Measurements from ENCODE around the gene ADRA2B.
A peak's percentile ranks its signal among the peaks of the same experiment; 100 is the strongest.
"Not testable (repeated sequence)": the region's sequence is repeated elsewhere in the genome, so short reads cannot be mapped to it uniquely, and the experiment has no call there.

ADRA2B gene

DNA sequence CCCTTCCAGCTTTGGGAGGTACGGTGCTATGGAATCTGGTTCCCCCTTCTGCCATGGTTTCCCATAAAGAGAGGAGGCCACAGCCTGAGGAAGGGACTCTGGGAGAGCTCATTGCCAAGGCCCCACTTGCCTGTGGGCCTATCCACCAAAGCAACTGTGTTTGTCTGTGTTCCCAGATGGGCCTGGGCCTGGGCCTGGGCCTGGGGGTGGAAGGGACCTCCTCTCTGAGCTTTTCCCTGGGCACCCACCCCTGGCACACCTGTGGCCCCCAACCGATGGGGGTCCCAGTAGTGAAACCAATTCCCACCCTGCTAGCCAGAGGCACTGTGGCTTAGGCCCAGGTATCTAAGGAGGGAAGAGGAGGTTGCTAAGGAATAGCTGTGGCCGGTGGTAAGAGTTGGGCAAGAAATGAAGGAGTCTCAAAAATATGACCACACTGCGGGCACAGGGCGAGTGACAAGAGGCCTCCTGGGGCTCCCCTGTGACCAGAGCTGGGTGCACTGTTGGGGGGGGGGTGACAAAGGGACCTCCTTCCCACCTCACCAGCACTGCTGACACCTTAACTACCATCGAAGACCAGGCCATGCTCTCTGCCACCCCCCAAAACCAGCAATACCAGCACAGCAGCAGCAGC is 33.8 kb upstream of the ADRA2B start:
- no peak for DNase-seq (ENCODE audit: low spot score)

DNA sequence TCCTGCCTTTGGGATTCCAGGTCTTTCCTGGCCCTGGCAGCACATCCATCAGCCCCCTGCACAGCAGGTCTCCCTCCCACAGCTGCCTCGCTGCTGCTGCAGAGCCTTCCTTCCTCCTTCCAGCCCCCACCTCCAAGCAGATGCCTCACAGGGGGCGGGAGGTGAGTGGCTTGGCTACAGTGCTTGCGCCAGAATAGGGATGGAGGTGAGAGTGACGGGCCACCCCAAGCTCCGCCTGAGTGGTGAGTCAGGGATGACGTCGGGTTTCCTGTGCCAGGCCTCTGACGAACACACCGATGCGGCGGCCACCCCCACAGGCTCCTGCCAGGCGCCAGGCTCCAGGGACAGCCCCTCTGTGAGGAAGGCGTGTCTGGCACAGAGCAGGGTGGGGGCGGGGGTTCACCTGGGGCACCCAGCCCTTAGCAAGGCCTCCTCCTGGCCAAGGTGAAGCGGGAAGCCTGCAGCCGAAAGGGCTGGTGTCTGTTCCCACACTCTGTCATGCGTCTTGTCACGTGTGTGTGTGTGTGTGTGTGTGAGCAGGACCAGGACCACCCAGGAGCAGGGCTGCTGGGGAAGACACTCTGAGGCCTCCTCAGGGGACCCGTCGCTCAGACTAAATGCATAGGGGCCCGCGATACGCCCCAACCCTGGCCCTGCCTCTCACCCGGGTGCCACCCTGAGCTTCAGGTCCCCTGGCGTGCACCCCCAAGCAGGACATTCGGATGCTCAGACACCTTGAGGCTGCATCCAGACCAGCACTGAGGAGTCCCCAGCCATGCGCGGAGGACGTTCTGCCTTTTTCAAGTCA is 32.2 kb upstream of the ADRA2B start:
- DNase-seq (ENCODE audit: low spot score), result peak; percentile 87

DNA sequence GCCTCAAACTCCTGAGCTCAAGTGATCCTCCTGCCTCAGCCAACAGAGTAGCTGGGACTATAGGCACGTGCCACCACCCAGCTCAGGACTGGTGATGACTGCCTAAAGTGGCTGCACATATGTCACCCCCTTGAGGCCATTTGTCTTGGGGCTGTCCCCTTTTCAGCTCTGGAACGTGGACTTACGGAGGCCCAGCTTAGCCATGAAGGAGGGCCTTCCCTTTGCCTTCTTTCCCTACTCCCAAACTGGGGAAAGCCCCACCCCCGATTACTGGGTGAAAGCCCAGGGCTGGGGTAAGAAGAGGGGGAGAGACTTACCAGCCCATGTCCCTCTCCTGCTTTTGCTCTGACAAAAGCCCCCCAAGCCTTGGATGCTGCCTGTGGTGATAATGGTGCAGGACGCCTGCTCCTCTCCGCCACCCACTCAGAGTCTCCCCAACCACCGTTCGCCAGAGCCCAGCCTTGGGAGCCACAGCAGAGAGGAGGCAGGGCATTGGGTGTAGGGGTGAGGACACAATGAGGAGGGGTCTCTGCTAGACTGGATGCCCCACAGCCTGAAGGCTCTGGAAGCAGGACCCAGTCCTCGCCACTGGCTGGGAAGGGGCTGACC is 31.3 kb upstream of the ADRA2B start:
- DNase-seq (ENCODE audit: low spot score), result no peak

DNA sequence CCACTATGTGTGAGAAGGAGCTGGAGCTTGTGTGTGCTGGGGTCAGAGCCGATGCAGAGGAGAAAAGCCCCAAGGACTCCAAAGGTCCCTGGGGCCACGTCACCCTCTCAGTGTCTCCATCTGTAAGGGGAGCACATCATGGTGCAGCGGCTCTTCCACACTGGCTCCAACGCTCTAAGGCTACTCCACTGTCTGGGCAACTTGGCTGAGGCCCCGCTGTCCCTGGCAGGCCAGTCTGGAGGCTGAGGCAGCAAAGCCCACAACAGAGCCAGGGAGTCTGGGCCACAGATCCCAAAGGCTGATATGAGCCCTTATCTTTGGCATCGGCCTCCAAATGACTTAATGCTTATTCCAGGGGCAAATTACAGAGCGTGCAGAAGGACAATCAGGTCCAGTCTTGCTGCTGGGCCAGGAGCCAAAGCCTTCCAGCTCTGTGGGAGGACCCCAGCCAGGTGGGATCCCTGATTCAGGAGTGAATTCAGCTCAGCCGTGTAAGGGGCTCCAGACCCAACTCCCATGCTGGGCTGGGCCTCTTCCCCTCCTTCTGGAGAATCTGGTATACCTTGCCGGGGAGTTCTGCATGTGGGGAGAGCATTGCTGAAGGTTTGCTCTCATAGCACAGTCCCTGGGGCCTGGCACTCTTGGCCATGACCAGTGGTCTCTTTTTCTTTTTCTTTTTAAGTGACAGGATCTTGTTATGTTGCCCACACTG is 30.7 kb upstream of the ADRA2B start:
- no peak for DNase-seq (ENCODE audit: low spot score)

DNA sequence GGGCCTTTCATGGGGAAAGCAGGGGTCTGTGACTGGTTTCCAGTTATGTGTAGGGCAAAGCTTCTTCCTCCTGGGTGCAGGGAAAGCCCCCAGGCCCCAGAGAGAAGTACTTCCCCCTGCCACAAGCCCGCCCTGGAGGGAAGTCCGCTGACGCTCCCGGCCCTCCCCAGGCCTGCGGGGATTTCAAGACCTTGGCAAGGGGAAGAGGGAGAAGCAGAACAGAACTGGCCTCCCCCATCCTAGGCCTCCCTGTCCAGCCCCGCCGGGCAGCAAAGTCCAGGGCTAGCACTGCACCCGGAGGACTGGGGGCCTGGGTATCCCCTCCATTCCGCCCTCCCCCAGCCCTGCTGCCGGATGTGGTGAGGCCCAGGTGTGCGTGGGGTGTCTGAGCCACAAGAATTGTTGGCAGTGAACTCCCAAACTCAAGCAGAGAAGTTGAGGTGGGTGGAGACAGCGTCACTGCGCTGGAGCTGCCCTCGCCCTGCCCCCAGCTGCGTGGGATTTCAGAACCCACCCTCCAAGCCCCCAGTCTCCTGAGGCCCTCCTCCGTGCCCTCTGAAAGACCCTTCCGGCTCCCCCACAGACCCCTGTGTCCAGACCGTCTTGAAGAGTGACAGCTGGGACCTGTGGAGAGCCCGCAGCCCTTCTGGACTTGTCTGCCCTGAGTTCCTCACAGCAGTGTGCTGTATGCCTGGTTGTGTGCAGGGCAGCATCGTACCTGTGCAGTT is 29.9 kb upstream of the ADRA2B start:
- no peak for DNase-seq (ENCODE audit: low spot score)

DNA sequence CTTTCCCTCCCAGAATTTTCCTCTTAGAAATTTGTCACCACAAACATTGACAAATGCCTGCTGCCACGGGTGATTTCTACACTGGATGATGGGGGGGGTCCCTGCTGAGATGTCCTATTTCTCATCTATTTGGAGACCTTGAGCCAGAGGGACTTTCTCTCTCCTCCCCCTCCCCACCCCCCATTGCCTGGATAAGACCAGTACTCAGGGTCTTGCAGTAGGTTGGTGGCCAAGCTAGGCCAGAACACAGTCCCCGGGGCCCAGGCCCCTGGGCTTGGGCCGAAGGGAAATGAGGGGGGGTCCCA is 29.4 kb upstream of the ADRA2B start:
- DNase-seq (ENCODE audit: low spot score), result no peak

DNA sequence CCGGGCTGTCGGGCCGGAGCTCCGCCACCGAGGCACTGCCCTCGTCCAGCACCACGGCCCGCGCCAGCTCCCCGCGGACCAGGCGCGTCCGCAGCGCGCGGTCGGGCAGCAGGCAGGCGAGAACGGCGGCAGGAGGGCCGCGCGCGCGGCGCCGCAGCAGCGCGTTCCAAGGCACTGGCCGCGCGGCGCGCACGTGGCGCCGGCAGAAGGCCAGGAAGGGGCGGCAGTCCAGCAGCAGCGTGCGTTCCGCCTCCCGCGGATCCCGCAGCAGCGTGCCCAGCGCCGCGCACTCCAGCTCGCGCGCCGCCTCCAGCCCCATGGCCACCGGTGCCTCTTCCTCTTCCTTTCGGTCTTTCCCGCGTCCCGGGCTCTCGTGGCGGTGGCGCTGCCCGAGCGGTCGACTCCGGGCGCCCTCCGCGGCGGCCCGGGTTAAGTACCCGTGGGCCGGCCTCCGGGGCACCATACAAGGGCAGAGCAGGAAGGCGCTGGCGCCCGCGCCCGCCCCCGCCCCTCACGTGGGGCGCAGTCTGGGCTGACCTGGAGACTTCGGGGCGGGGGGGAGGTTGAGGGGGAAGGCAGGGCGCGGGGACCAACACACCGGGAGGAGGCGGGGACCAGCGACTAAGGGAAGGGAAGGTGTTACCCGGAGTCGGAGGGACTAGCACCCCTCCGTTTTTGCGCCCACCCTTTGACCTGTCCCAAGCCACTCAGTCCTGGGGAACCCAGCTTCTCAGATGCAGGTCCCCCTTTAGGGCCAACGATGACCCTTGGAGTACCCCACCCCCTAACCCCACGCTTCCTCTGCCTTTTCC is 28.9 kb upstream of the ADRA2B start, which contains the start of gene DUSP2:
Gene DUSP2 (minus strand): TSS at position 405 of the 812 bp plus-strand sequence. CDS start 86 bp downstream, at position 319.
- DNase-seq (ENCODE audit: low spot score), result peak; percentile 40

DNA sequence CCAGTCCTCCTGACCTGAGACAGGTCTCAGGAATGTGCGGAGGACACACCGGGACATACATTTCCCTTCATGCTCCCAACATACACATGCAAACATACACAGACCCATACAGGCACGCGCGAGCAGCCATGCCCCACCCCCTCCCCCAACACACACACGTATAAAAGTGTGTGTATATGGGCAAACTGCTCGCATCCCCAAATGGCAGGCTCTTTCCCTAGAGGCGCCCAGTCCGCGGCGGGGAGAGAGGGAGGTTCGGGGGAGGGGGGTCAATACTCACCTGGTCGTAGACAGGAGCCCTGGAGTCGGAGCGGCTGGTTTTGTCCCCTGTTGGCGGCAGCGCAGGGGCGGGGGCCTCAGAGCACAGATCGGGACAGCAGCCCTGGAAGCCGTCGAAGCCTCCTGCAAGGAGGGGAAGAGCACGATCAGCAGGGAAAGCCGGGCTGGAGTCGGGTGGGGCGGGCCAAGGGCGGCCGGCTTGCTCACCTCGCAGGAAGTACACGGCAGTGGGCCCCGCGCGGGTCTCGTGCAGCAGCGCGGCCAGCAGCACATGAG is 28.2 kb upstream of the ADRA2B start:
- DNase-seq (ENCODE audit: low spot score), result no peak

DNA sequence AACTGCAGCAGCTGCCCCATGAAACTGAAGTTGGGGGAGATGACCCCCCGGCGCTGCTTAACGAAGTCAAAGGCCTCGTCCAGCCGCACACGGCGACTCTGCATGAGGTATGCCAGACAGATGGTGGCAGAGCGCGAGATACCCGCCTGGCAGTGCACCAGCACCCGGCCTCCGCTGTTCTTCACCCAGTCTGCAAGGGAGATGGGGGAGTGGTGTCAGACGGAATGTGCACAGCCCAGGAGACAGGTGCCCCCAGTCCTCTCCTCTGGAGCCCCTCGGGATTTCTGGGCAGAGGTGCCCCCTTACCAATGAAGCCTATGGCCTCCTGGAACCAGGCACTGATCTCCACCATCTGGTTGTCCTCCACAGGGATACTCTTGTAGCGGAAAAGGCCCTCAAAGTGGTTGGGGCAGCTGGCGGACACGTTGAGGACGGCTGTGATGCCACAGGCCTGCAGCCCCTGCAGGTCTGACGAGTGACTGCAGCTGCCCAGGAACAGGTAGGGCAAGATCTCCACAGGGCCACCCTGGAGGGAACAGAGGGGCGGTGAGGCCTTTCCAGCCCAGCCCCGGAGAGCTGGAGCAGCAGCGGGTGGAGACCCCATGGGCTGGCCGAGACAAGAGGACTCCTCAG is 27.6 kb upstream of the ADRA2B start:
- no peak for DNase-seq (ENCODE audit: low spot score)

DNA sequence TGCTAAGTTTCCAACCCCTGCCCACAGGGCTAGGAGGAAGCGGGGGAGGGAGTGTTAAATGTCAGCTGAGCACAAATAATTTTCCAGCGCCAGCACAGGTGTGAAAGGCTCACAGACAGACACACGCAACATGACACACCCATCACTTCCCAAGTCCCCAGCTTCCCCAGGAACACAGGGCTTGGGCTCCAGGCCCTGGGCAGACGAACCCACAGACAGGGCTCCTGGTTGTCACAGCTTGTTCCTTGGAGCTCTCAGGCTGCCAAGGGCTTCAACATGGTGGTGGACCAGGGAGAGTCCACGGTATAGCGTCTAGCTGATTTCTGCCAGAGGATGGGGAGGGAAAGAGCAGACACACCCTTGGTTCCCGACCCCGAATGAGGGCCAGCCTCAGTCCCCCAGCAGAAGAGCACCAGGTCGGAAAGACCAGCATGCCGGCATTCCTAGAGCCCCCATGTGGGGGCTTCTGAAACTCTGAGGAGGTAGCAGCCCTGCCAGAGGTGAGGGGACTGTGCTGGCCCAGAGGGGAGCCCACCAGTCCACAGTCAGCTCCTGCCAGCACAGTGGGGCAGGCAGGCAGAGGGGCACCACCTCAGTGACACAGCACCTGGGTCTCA is 27.0 kb upstream of the ADRA2B start:
- DNase-seq (ENCODE audit: low spot score), result no peak

DNA sequence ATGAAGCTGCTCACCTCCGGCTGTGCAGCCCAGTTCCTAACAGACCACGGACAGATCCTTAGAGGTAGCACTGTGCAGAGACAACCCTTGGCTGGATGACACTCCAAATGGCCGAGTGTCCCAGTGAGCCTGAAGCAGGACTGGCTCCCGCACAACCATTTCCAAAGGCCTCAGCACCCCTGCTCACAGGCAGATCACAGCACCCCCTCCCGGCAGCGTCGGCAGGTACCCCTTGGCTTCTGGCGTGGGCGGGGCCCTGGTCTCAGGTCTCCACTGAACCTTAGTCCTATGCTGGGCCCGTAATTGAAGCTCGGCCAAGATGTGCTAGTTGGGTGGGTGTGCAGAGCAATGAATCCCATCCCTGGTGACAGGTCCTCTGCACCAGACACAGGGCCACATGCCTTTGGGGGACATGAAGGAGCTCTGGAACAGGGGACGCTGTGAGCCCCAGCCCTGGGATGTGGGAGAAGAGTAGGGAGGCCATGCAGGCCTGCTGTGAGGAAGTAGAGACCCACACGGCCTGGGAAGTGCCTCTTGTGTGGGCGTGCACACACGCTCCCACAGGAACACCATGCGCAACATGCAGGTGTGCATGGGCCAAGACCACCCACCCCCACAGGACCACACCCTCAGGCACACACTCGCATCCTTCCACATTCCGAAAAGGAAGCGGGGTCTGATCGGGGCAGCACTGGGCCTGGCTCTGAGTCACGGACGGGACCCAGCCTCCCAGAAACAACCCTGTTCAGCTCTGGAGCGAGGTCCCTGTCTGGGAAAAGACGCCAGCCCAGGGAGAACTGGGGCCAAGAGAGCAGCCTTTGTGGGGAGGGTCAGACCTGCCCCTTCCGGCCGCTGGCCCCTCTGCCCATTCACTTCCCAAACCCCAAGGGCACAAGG is 26.1 kb upstream of the ADRA2B start:
- DNase-seq (ENCODE audit: low spot score), result no peak

DNA sequence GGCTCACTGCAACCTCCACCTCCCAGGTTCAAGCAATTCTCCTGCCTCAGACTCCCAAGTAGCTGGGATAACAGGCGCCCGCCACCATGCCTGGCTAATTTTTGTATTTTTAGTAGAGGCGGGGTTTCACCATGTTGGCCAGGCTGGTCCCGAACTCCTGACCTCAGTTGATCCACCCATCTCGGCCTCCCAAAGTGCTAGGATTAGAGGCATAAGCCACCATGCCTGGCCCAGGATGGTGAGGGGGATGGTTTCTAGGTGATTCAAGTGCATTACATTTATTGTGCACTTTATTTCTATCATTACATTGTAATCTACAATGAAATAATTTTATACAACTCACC is 25.2 kb upstream of the ADRA2B start:
- DNase-seq (ENCODE audit: low spot score), result not testable (repeated sequence)

DNA sequence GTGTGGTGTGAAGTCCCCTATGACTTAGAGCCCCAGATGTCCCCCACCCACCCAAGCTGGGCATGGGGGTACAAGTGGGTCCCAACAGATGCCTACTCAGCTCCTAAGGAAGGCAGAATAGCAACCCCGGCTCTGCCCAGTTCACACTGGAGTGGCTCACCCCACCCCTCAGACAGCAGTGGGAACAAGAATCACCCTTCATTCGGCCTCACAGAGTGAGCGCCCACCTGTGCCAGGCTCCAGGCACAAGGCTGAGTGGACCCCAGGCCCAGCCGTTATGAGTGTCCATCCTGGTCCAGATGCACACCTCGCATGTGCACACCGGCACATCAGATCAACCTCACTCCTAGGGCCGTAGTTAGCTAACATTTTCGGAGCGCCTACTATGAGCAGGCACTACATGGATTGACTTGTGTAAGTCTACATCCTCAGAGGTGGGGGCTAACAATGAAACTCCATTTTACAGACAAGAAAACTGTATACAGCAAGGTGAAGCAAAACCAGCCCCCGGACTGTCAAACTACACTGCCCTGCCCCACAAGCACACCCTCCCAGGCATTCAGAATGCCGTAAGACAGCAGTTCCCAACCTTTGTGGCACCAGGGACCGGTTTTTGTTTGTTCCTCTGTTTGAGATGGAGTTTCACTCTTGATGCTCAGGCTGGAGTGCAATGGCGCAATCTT is 24.7 kb upstream of the ADRA2B start:
- no peak for DNase-seq (ENCODE audit: low spot score)

DNA sequence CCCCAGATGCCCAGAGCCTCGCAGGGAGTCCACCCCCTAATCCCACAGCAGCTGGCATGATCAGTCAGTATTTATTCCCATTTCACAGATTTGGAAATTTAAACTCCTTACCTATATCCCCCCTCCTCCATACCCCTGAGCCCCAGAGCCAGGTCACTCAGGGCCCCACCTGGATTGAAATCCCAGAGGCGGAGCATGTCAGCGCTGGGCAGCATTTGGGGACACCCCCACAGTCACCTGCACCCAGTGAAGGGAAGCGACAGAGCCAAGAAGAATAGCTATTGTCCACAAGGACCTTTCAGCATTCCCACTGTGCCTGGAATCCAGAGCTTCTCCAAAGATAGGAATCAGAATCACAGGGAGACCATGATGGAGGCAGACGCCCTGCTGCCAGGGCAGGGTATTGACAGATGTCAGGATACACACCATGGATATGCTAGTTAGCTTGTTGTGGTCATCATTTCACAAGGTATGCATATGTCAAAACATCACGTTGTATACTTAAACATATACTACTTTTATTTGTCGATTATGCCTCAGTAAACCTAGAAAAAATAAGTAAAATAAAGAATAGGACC is 22.9 kb upstream of the ADRA2B start:
- no peak for DNase-seq (ENCODE audit: low spot score)

DNA sequence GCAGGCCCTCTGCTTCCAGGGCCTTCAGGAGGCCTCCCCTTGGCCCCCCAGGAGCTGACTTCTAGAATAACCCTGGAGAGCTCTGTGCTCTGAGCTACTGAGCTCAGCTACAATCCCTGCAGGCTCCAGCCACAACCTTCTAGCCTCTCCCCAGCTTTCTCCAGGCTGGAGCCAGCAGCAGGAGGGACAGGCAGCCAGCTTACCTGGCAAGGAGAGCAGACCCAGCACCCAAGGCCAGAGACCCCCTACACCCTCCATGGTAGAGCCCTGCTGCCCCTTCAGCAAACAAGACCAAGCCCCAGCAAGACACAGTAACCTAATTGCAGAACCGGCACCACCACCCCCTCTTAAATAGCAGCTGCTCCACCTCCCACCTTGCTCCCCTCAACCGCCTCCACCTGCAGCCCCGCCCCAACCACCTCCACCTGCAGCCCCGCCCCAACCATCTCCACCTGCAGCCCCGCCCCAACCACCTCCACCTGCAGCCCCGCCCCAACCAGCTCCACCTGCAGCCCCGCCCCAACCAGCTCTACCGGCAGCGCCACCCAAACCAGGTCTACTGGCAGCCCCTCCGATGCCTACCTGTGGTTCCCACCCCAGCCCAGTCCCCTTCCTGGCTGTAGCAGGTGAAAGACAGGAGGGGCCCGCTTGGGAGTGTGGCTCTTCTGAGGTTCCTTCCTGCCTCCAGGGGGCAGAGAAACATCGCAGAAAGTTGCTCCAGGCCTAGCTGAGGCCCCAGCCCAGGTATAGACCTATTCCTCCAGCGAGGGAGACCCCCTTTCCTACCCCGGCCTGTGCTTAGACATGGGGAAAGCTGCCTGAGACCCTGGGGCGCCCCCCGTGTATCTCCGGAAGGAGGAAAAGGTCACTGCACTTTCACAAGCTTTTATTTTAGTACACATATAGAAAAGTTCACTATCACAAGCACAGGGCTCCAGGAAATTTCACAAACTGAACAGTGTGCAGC is 22.1 kb upstream of the ADRA2B start, which contains the start of gene ASTL:
Gene ASTL (minus strand): TSS at position 324 of the 967 bp plus-strand sequence. CDS start 66 bp downstream, at position 258.
- no peak for DNase-seq (ENCODE audit: low spot score)

DNA sequence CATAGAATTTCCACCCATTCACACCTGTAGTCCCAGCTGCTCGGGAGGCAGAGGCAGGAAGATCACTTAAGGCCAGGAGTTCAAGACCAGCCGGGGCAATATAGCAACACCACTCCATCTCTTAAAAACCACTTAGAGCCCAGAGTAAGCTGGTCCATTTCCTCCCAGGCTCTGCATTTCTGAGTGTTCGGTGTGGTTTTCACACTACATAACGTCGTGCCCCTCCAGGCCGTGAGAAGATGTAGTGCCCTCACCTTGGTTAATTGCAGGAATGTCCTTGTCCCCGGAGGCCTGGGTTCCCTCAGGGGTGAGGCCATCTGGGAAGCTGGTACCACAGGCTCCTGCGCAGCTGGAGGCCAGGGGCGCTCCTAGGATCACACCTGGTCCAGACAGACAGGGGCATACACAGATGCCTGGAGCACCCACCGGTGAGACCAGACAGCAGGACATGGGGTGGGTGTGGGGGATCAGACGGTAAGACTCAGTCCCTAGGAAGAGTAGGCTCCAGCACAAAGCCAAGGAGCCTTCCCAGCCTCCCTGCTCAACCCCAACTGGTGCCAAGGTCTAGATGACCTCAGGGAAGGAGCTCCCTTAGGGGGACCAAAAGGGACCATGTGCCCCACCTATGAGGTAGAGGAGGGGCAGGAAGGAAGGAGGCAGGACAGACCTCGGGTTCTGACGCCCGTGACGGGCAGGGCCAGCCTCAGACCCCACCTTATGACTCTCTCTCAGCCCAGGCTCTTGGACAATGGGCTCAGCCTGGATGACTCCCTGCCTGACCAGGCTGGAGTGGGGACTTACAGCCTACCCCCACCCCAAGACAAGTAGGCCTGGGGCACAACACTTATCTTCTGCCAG is 21.2 kb upstream of the ADRA2B start:
- no peak for DNase-seq (ENCODE audit: low spot score)
